HFF-Myc (cell line): ENCODE data around the gene ARL3.
"Not testable (repeated sequence)": the region's sequence is repeated elsewhere in the genome, so short reads cannot be mapped to it uniquely, and the experiment has no call there.

Experiments
- DNase-seq: peaks from one replicate; pipeline ENCODE4 v3.0.0-alpha.2; 2011; ENCODE audit warnings: low read depth; ENCODE audit errors: extremely low read depth
- H3K4me3 ChIP-seq: replicated peaks from 2 replicates; pipeline ENCODE4 v1.5.1; 2011; ENCODE audit warnings: low read depth, mild to moderate bottlenecking, control low read depth, low read length
- TF ChIP-seq, protein P1 (sequence below): IDR thresholded peaks from 2 replicates; pipeline ENCODE4 v1.5.1; 2012; ENCODE audit warnings: mild to moderate bottlenecking, low read depth, low read length, control low read depth; ENCODE audit errors: missing control alignments

The ARL3 gene

DNA sequence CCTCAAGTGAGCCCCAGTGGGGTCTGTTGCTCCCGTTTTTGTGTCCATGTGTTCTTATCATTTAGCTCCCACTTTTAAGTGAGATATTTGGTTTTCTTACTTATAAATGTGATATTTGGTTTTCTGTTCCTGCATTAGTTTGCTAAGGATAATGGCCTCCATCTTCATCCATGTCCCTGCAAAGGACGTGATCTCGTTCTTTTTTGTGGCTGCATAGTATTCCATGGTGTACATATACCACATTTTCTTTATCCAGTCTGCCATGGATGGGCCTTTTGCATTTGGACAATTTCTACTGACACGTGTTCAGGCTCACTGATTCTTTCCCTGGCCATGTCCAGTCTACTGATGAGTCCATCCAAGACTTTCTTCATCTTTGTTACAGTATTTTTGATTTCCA, 9.8 kb upstream of the ARL3 start:
- H3K4me3 ChIP-seq = no peak overlapping the region
- TF ChIP-seq, protein P1, sequence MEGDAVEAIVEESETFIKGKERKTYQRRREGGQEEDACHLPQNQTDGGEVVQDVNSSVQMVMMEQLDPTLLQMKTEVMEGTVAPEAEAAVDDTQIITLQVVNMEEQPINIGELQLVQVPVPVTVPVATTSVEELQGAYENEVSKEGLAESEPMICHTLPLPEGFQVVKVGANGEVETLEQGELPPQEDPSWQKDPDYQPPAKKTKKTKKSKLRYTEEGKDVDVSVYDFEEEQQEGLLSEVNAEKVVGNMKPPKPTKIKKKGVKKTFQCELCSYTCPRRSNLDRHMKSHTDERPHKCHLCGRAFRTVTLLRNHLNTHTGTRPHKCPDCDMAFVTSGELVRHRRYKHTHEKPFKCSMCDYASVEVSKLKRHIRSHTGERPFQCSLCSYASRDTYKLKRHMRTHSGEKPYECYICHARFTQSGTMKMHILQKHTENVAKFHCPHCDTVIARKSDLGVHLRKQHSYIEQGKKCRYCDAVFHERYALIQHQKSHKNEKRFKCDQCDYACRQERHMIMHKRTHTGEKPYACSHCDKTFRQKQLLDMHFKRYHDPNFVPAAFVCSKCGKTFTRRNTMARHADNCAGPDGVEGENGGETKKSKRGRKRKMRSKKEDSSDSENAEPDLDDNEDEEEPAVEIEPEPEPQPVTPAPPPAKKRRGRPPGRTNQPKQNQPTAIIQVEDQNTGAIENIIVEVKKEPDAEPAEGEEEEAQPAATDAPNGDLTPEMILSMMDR = no peak
- DNase-seq = no peak

DNA sequence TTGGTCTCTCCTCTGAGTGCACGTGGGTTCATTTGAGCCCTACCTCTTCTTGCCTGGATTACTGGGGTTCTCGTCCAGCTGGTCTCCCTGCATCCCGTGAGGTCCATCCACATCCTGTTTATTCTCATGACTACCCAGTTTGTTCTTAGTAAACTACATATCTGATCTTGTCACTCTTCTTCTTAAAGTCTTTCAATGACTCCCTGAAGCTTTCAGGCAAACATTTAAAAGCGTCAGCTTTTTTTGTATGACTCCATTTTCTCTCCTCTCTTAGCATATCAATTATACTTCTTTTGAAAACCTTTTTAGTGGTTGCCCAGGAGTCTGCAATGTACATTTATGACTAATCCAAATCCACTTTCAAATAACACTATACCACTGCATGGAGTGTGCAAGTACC, 7.8 kb upstream of the ARL3 start:
- DNase-seq = no peak
- H3K4me3 ChIP-seq = no peak overlapping the region
- TF ChIP-seq, protein P1 = no peak

DNA sequence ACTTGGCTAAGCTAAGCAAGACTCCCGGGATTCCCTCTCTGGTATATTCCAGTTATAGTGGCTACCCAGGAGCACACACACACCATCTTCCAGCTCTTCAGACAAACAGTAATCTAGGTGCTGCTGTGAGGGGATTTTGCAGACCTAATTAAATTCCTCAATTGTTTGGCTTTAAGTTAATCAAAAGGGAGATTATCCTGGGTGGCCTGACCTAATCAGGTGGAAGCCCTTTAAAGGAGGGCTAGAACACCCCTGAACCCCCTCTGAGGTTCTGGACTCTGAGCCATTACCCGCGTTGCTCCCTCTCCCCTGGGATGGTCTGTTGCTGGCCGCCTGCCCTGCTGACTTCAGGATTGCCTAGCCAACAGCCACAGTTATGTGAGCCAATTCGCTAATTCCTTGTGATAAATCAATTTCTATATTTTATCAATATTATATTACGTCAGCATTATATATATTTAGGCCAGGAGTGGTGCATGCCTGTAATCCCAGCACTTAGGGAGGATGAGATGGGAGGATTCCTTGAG, 6.6 kb upstream of the ARL3 start:
- TF ChIP-seq, protein P1 = no peak
- DNase-seq = no peak
- no peak overlapping the region for H3K4me3 ChIP-seq

DNA sequence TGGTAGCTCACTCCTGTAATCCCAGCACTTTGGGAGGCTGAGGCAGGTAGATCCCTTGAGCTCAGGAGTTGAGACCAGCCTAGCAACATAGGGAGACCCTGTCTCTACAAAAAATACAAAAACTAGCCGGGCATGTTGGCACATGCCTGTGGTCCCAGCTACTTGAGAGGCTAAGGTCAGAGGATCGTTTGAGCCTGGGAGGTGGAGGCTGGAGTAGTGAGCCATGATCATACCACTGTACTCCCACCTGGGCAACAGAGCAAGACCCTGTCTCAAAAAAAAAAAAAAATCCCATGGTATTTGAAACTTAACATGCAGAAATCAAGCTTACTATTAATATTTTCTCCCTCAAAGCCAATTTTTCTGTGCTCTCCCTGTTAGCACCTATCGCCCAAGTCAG, 6.1 kb upstream of the ARL3 start:
- TF ChIP-seq, protein P1 = no peak
- no peak for DNase-seq
- H3K4me3 ChIP-seq = no peak overlapping the region

DNA sequence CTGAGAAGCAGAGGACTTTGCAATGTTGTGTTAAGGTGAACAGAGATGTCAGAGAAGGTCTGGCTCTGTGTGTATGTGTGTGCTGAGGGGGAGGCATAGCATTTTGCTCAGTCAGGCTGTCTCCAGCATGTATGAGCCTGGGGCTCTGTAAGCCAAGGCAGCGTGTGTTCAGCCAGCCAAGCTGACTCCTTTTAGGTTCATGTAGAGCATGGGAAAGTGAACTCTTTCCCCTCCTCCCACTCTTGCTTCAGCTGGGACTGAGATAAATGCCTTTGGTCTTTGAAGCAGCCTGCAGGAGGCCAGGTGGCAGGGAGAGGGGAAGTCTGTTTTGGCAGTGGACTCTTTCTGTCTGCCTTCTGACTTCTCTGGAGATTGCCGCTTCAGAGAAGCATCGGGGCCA, 4.0 kb upstream of the ARL3 start:
- TF ChIP-seq, protein P1 = no peak
- DNase-seq = no peak
- H3K4me3 ChIP-seq = no peak overlapping the region; the same call in 1 of the 2 replicates

DNA sequence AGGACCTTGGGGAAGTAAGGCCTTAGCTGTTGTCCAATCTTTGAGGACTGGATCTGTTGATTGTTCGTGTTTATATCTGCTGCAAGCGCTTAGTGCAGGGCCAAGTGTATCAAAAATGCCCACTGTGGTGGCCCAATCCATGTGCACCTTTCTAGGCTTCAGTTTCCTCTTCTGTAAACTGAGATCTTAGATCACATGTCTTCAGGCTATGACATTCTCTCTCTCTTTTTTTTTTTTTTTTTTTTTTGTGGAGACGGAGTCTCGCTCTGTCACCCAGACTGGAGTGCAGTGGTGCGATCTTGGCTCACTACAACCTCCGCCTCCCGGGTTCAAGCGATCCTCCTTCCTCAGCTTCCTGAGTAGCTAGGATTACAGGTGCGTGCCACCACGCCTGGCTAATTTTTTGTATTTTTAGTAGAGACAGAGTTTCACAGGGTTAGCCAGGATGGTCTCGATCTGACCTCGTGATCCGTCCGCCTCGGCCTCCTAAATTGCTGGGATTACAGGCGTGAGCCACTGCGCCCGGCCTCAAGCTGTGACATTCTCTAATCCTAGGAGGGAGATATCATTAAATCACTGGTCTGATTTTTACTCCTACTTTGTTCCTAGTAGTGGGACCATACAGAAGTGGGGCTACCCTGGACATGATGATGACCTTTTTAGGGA, 2.8 kb upstream of the ARL3 start:
- H3K4me3 ChIP-seq, DNase-seq: not testable (repeated sequence)

DNA sequence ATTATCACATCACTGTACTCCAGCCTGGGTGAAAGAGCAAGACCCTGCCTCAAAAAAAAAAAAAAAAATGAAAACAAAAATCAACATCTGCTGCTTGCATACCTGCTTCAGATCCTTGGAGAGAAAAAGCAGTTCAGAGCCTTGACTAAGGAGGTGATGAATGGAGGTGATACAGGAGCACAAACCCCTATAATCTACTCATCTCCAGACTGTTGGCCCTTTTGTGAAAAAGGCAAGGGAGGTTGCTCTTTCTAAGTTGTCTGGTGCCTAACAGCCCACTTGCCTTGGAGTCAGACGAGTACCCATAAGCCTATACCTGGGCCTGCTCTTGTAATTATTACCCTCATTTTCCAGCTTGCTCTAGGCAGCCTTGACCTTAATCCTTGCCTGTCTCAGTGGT, 1.7 kb upstream of the ARL3 start:
- TF ChIP-seq, protein P1 = no peak
- no peak for DNase-seq

More for the DNA sequence above, 1.7 kb upstream of the ARL3 start:
- peak overlapping the region; percentile 92 for H3K4me3 ChIP-seq
